Psoas muscle (tissue), 8 donors: ENCODE results near the gene PCSK5. TPM values are rescaled to one million over a fixed set of nuclear protein-coding genes. Genes with fewer than 3 reads are reported as not detected.
A peak's percentile ranks its signal among the peaks of the same experiment; 100 is the strongest.
"Not testable (repeated sequence)": the region's sequence is repeated elsewhere in the genome, so short reads cannot be mapped to it uniquely, and the experiment has no call there.

Experiments
- ATAC-seq, 4 donors: fragments of 200-7000 bp; cut with Tn5 transposase; one replicate each; pipeline ENCODE4 v1.9.1; 2020; ENCODE audit warnings: moderate library complexity in 3 of 4, mild to moderate bottlenecking in 2 of 4
- DNase-seq, 2 donors: peaks; one replicate each; pipeline ENCODE4 v3.0.0-alpha.2; 2020
- H3K27ac ChIP-seq: fragments of 200-600 bp; one replicate; pipeline ENCODE4 v1.8.0; 2022
- H3K27me3 ChIP-seq, 3 donors: fragments of 200-600 bp in 1 of 3; one replicate each; pipeline versions ENCODE4 v1.6.1 to v1.8.0; 2013 to 2022; ENCODE audit warnings: low read length in 2 of 3, mild to moderate bottlenecking in 2 of 3, moderate library complexity in 1 of 3; ENCODE audit not compliant: insufficient read depth in 3 of 3
- H3K36me3 ChIP-seq, 2 donors: fragments of 200-600 bp in 1 of 2; one replicate each; pipeline versions ENCODE4 v1.6.1 to v1.8.0; 2013 to 2022; ENCODE audit warnings: low read depth in 1 of 2, mild to moderate bottlenecking in 1 of 2, moderate library complexity in 1 of 2; ENCODE audit not compliant: insufficient read depth in 1 of 2
- H3K4me1 ChIP-seq: fragments of 200-600 bp; one replicate; pipeline ENCODE4 v1.8.0; 2022
- H3K4me3 ChIP-seq: fragments of 200-600 bp; one replicate; pipeline ENCODE4 v1.8.0; 2022; ENCODE audit warnings: mild to moderate bottlenecking
- H3K9me3 ChIP-seq: fragments of 200-600 bp; one replicate; pipeline ENCODE4 v1.8.0; 2022
- WGBS, 3 donors: extraction: QIAGEN DNeasy Blood & Tissue Kit; methylation state at CpG; one replicate each; pipeline versions ENCODE4 v1.1.6 to v1.1.7; 2013; 5-methylcytosine and 5-hydroxymethylcytosine counted together
- intact Hi-C, 2 donors: fragments of 100-400 bp; cut with DNase I; formaldehyde crosslinking; loops; one replicate each; pipeline versions ENCODE4 v1.11.0 to v1.14.2; 2022
- polyA plus RNA-seq, 3 donors: library from polyadenylated mRNA; stranded (reverse); fragments of 200-250 nt; gene quantifications; one replicate each; pipeline ENCODE4 v1.2.3, GENCODE V29; 2013
- total RNA-seq, 4 donors: library from RNA; stranded (reverse); fragmentation: NEBNext Ultra II Directional in 2 of 4; extraction: Animal tissue kit (Norgen Biotek cat#: 25700) in 2 of 4; gene quantifications; one replicate each; pipeline versions ENCODE4 v1.2.1 to v1.2.4, GENCODE V29; 2021 to 2023
- TF ChIP-seq, protein P1 (sequence below): fragments of 200-600 bp; IDR thresholded peaks from one replicate; pipeline ENCODE4 v1.8.0; 2022; ENCODE audit warnings: antibody characterized with exemption
- donor health status: healthy with polysubstance abuse.
- donor health status: DM: no; HTN: no; CAD: no; lungs with moderate emphysema.
- donor health status: Bipolar disorder and iron deficiency.
- donor health status: healthy.
- donor health status: DM: yes; HTN: yes; CAD: no.
- donor health status: DM: no; HTN: no; CAD: no.
- donor health status: DM: no; HTN: no; CAD: no.
- donor health status: DM: yes; HTN: yes; CAD: no.

The PCSK5 gene
- total and polyA plus RNA-seq, 7 donors: 0.75 to 4.4 (median 2.3) TPM

DNA sequence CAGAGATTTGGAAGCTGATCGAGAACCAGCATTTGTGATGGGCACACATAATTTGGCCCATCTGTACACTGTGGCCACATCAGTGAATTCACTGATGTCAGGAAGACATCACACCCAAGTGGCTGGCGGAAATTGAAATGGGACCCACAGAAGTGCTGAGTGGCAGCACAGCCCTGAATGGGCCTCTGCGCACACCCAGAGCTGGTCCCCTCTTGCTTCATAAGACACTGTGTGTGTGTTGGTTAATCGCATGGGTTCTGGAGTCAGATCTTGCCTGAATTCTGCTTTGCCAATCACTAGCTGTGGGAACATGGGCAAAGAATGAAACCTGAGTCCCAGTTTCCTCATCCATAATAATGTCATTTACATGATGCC is 72.2 kb downstream of the PCSK5 start:
- intact Hi-C loops: no loop called here
- Histone ChIP-seq H3K9me3 (no peaks in the 10 kb centered on the region), H3K36me3 (no peaks in the 10 kb centered on the region), H3K4me1 (no peaks in the 10 kb centered on the region), H3K27ac (no peak overlapping the region), H3K4me3 (no peak overlapping the region), H3K27me3 (no peaks in the 10 kb centered on the region)
- WGBS, 3 donors: 34 to 57% (median 56%) methylated on average over 4 of the region's 4 CpGs
- peak in 1 of 4 donors; percentile 56 for ATAC-seq
- TF ChIP-seq, protein P1, sequence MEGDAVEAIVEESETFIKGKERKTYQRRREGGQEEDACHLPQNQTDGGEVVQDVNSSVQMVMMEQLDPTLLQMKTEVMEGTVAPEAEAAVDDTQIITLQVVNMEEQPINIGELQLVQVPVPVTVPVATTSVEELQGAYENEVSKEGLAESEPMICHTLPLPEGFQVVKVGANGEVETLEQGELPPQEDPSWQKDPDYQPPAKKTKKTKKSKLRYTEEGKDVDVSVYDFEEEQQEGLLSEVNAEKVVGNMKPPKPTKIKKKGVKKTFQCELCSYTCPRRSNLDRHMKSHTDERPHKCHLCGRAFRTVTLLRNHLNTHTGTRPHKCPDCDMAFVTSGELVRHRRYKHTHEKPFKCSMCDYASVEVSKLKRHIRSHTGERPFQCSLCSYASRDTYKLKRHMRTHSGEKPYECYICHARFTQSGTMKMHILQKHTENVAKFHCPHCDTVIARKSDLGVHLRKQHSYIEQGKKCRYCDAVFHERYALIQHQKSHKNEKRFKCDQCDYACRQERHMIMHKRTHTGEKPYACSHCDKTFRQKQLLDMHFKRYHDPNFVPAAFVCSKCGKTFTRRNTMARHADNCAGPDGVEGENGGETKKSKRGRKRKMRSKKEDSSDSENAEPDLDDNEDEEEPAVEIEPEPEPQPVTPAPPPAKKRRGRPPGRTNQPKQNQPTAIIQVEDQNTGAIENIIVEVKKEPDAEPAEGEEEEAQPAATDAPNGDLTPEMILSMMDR: no peak
- DNase-seq: no peak

- H3K9me3 ChIP-seq, H3K27ac ChIP-seq, H3K4me3 ChIP-seq, H3K27me3 ChIP-seq, H3K36me3 ChIP-seq, intact Hi-C loops, ATAC-seq, DNase-seq, H3K4me1 ChIP-seq: not testable (repeated sequence)
- 83 to 85% (median 83%) methylated on average over 9 of the region's 9 CpGs for WGBS, 3 donors
These were observed 72.8 kb downstream of the PCSK5 start for GRCh38 chr9:75963321-75963720.

- H3K4me3 ChIP-seq: no peak overlapping the region
- no peak for DNase-seq
- no peak overlapping the region for H3K27ac ChIP-seq
- 89 to 92% (median 91%) methylated on average over 4 of the region's 4 CpGs for WGBS, 3 donors
- H3K4me1 ChIP-seq: no peaks in the 10 kb centered on the region
- ATAC-seq: no peak
- TF ChIP-seq, protein P1: no peak
- intact Hi-C loops: no loop called here
- H3K36me3 ChIP-seq: no peaks in the 10 kb centered on the region
- no peaks in the 10 kb centered on the region for H3K27me3 ChIP-seq
- H3K9me3 ChIP-seq: no peaks in the 10 kb centered on the region
These were observed 74.0 kb downstream of the PCSK5 start for GRCh38 chr9:75964427-75964826.

DNA sequence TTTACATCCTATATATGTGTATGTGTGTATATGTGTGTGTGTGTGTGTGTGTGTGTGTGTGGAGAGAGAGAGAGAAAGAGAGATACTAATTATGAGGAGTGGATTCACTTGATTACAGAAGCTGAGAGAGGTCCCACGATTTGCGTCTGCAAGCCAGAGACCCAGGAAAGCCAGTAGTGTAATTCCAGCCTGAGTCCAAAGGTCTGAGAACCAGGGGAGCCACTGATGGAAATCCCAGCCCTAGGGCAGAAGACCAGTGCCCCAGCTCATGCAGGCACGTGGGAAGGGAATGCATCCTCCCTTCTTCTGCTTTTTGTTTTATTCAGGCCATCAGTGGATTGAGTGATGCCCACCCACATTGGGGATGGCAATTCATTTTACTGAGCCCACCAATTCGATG is 74.8 kb downstream of the PCSK5 start:
- intact Hi-C loops: no loop called here
- H3K27ac ChIP-seq: no peak overlapping the region
- TF ChIP-seq, protein P1: no peak
- WGBS, 3 donors: 91 to 96% (median 95%) methylated on average over 4 of the region's 4 CpGs
- DNase-seq (no peak), ATAC-seq (no peak)
- H3K27me3 ChIP-seq: no peaks in the 10 kb centered on the region
- no peaks in the 10 kb centered on the region for H3K4me1 ChIP-seq
- H3K4me3 ChIP-seq: no peak overlapping the region
- H3K9me3 ChIP-seq: no peaks in the 10 kb centered on the region
- no peaks in the 10 kb centered on the region for H3K36me3 ChIP-seq

GRCh38 chr9:75967556-75967955 is 77.1 kb downstream of the PCSK5 start:
- H3K27ac ChIP-seq: no peak overlapping the region
- DNase-seq: no peak
- no peaks in the 10 kb centered on the region for H3K27me3 ChIP-seq
- no peaks in the 10 kb centered on the region for H3K9me3 ChIP-seq
- intact Hi-C loops: no loop called here
- no peak for ATAC-seq
- H3K4me1 ChIP-seq: no peaks in the 10 kb centered on the region
- H3K4me3 ChIP-seq: no peak overlapping the region
- TF ChIP-seq, protein P1: no peak
- no peaks in the 10 kb centered on the region for H3K36me3 ChIP-seq
- 96 to 98% (median 97%) methylated on average over 7 of the region's 7 CpGs for WGBS, 3 donors
